HG03095 (cell line): ENCODE data around the gene USP17L28.
"Not testable (repeated sequence)": the region's sequence is repeated elsewhere in the genome, so short reads cannot be mapped to it uniquely, and the experiment has no call there.

Experiments used
- ATAC-seq: cut with Tn5 transposase; IDR thresholded peaks from one replicate; pipeline ENCODE4 v1.9.1; 2021; ENCODE audit warnings: moderate library complexity; ENCODE audit not compliant: unreplicated experiment

The USP17L28 gene

GRCh38 chr4:9348593-9348992, at the start of gene USP17L28:
Gene USP17L28, plus strand, starts transcription at chr4:9348893. Its CDS starts 0 bp downstream, at chr4:9348893.
- not testable (repeated sequence) for ATAC-seq

- not testable (repeated sequence) for ATAC-seq
Measured at GRCh38 chr4:9324191-9324590, 24.5 kb upstream of the USP17L28 start.

- not testable (repeated sequence) for ATAC-seq
Measured at GRCh38 chr4:9324865-9325264, 23.8 kb upstream of the USP17L28 start, which contains the start of gene USP17L24. Gene USP17L24, plus strand, starts transcription at chr4:9325165. Its CDS starts 0 bp downstream, at chr4:9325165.

GRCh38 chr4:9329611-9330010, 19.1 kb upstream of the USP17L28 start, which contains the start of gene USP17L25:
Gene USP17L25, plus strand, starts transcription at chr4:9329911. Its CDS starts 0 bp downstream, at chr4:9329911.
- not testable (repeated sequence) for ATAC-seq

GRCh38 chr4:9334358-9334757, 14.3 kb upstream of the USP17L28 start, which contains the start of gene USP17L26:
Gene USP17L26, plus strand, starts transcription at chr4:9334658. Its CDS starts 0 bp downstream, at chr4:9334658.
- ATAC-seq = not testable (repeated sequence)

GRCh38 chr4:9339103-9339502, 9.6 kb upstream of the USP17L28 start, which contains the start of gene USP17L5:
Gene USP17L5, plus strand, starts transcription at chr4:9339403. Its CDS starts 0 bp downstream, at chr4:9339403.
- not testable (repeated sequence) for ATAC-seq

- ATAC-seq = not testable (repeated sequence)
Measured at GRCh38 chr4:9343848-9344247, 4.8 kb upstream of the USP17L28 start, which contains the start of gene USP17L27. Gene USP17L27, plus strand, starts transcription at chr4:9344148. Its CDS starts 0 bp downstream, at chr4:9344148.

GRCh38 chr4:9350866-9351265, 2.2 kb downstream of the USP17L28 start:
- ATAC-seq = not testable (repeated sequence)

GRCh38 chr4:9353338-9353737, 4.6 kb downstream of the USP17L28 start, which contains the start of gene USP17L29:
Gene USP17L29, plus strand, starts transcription at chr4:9353638. Its CDS starts 0 bp downstream, at chr4:9353638.
- ATAC-seq = not testable (repeated sequence)

GRCh38 chr4:9362829-9363228, 14.1 kb downstream of the USP17L28 start, which contains the start of gene USP17L30:
Gene USP17L30, plus strand, starts transcription at chr4:9363129. Its CDS starts 0 bp downstream, at chr4:9363129.
- ATAC-seq = not testable (repeated sequence)

- ATAC-seq = not testable (repeated sequence)
Measured at GRCh38 chr4:9379881-9380280, 31.2 kb downstream of the USP17L28 start.

- ATAC-seq = not testable (repeated sequence)
Measured at GRCh38 chr4:9381012-9381534, 32.4 kb downstream of the USP17L28 start.

- no peak for ATAC-seq
Measured at GRCh38 chr4:9384126-9384525, 35.4 kb downstream of the USP17L28 start.

GRCh38 chr4:9389001-9389400, 40.3 kb downstream of the USP17L28 start:
- ATAC-seq = not testable (repeated sequence)
